8988T (cell line): ENCODE results near the gene CIDEB.
A peak's percentile ranks its signal among the peaks of the same experiment; 100 is the strongest.
"Not testable (repeated sequence)": the region's sequence is repeated elsewhere in the genome, so short reads cannot be mapped to it uniquely, and the experiment has no call there.

Experiments
- DNase-seq: peaks from one replicate; pipeline ENCODE4 v3.0.0; 2011

The CIDEB gene

DNA sequence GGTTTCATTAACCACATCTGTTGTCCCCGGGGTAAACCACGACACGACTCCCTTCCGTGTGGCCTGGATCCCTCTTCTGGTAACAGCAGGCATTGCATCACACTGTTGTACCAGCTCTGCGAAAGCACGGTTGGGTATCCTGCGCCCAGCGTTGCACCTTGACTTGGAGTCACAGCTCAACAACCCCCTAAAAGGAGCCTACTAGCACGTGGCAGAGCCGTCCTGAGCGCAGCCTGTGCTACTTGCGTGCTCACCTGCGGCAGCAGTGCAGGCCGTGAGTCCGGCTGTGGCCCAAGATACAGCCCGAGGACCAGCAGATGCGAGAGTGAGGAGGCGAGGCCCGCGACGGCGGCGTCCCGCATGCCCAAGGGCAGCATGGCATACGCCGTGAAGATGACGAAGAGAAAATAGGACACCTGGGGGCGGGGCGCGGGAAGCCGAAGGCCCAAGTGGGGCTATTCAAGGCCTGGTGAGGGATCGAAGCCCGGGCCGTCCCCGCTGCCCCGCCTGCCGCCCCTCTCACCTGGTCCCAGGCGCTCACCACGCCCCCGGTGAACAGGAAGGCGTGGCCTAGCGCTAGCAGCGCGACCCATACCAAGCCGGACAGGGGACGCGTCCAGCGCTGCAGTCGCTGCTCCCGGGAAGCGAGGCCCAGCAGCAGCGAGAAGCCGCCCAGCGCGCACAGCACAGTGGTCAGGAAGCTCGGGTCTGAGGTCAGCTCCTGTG lies 24.7 kb upstream of the CIDEB start:
- DNase-seq = peak; percentile 79

DNA sequence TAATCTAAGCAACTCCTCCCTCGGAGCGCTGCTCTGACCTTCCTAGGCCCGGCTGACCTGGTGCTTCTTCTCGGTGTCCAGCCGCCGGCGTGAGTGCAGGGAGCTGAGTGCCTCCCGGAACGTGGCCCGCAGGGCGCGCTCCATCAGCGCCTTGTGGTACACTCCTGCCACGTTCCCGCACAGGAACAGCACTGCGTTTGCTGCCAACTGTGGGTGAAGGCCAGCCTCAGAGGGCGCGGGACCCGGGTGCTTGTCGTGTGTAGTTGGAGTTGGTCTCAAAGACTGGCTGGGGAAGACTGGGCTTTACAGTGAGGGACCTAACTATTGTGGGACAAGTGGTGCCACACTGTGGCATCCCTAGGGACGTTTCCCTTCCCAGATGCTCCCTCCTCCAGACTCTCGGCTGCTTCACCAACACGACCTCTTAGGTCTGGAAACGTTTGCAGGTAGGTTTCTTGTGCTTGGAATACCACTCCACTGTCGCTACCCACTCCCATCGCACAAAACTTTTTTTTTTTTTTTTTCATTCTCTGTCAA lies 24.0 kb upstream of the CIDEB start:
- DNase-seq = no peak

DNA sequence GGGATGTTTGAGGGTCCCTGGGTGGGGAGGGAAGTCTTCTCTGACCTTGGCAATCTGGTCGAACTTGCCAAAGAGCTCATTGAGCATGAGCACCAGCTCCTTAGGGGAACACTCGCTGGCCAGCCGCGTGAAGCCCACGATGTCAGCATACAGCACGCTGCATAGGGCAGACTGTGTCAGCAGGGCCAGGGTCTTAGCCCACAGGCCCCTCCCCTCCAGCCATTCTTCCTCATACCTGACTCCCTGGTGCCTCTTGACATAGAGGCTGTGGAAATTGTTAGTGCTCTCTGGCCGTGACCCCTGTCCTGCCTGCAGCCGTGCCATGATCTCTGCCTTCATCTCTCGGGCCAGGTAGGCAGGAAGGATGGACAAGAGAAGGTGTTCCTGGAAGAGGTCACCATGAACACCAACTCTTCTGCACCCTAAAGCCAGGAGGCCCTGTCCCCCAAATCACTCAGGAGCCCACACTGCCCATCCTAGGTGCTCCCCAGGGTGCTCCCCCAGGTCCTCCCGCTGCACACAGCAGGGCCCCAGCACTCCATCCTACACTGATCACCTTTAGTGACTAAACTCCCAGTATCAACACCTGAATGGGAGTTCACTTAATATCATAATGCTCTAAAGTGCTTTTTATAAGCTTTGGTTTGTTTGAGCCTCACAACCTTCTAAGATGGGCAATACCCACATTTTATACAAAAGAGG lies 23.3 kb upstream of the CIDEB start:
- DNase-seq = no peak

DNA sequence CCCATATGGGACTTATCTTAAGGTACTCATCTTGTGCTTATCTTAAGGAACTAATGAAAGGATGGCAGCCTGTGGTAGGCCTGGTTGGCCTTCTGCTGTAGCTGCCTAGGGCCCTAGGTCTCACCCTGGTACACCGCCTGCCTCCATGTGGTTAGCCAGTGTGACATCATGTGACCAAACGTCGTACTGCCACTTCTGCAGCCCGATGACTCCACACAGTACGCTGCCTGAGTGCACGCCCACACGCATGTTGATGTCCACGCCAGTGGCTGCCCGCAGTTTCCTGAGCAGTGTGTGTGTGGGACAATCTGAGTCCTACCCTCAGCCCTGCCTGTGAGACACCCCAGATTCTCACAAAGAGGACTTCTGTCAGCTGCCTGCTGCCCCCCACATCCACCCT lies 22.0 kb upstream of the CIDEB start:
- DNase-seq = no peak

DNA sequence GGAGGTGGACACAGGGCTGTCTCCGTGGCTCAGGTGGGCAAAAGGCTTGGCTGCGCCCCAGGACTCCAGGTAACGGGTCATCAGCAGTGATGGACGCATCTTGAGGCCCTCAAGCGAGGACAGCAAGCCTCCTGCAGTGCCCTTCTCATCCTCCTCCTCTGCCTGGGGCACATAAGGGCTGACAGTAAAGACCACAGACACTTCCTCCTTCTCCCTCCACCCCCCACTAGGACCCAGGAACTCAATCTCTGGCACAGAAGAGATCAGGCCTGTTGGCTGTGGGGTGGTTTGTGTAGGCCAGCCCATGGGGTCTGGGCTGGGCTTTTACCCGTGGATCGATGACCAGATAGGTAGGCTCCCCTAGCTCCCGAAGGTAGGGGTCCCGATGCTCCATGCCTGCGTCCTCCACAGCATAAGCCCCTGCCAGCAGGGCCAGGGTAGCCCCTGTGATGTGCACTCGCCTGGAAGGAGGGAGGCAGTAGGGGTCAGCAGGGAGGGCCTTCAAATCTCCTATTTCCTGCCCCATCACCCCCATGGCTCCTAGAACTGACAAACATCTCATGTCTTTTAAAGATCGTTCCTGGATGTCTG lies 21.4 kb upstream of the CIDEB start:
- no peak for DNase-seq

DNA sequence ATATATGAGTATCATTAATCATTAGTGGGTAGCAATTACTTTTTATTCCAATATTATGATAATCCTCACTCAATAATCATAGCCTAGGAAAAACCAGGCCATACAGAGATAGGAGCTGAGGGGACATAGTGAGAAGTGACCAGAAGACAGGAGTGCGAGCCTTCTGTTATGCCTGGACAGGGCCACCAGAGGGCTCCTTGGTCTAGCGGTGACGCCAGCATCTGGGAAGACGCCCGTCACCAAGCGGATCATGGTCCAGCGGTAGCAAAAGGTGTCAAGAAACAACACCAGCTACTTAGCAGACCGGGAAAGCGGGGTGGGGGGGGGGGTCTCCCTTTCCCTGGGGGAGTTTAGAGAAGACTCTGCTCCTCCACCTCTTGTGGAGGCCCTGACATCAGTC lies 20.1 kb upstream of the CIDEB start:
- DNase-seq = not testable (repeated sequence)

DNA sequence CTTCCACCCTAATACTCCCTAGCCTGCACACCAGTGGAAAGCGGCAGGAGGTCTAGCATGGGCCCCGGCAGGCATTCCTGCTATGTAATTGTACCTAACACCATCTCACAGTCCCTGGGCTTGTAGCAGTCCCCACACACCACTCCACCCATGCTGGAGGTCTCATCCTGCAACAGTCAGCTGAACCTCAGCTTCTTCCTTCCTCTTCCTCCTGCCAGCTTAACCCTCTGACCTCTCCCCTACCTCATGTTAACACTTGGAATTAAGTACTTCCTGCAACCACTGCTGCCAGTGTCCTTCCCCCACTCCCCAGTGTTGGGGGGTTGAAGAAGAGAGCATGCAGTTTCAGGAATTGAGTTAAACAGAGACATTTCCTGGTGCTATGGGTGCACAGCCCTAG lies 19.5 kb upstream of the CIDEB start:
- no peak for DNase-seq

DNA sequence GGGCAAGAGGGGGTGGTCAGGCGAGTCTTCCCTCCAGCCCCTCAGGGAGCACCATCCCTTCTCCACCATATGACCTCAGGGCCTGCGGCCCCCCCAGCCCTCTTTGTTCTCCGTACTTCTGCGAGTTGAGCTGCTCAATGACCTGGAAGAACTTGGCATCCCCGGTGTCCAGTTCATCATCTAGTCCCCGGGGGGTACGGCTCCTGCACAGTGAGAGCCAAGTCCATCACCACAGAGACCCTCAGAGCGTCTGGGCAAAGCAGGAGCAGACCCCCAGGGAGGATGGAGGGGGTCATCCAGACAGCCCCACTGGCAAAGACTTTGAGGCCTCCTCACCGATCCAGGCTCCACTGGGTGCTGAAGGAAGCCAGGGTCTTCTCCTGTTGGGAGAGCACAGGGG lies 18.2 kb upstream of the CIDEB start:
- no peak for DNase-seq

DNA sequence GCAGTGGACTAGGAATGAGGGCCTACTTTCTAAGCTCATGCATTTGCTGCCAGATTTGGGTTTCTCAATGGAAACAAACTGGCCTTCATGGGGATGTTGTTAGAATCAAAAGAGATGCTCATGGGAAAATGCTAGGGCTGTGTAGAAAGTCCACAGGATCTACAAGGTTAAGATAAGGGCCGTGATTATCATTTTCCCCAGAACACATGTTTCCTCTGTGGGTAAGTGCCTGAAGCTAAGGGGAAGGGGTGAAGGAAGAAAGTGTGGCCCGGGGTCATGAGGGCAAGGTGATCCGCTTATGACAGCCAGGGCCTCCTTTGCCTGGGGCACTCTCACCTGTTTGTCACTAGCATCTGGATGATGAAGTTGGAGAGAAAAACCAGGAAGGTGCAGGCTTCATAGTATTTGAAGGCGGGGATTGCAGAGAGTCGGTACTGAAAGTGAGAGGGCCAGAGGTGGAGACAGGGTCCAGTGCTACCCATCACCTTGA lies 17.3 kb upstream of the CIDEB start:
- DNase-seq = no peak

DNA sequence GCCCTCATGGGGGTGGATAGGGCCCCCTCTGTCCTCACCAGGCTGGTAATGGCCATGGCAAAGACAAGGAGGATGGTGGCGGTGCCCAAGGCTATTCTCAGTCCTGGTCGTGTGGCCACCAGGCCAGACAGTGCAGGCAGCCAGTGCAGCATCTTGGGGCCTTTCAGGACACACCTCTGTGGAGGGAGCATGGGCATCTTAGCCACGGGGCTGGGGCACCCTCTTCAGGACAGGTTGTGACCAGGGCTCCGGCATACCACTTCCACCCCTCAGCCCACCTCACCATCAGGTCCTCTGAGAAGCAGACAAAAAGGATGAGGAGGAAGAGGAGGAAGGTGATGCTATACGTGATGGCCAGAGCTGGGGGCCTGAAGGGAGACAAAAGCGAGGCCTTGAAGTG lies 16.2 kb upstream of the CIDEB start:
- DNase-seq = no peak

DNA sequence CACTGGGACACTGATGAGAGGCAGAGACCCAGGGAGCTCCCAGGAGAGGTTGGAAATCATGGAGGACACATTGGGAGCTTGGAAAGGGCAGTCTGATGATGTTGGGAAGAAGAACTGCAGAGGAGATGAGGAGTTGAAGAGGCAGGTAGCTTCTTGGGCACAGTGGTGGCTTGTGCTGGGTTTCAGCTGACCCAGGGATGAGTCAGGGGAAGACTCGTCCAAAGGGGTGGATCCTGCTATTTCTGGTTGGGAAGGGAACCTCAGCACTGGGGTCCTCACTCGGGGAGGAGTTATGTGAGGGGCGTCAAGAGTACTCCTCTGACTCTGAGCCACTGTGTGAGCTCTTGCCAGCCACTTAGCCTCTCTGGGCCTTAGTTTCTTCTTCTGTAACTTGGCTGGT lies 15.6 kb upstream of the CIDEB start:
- no peak for DNase-seq

DNA sequence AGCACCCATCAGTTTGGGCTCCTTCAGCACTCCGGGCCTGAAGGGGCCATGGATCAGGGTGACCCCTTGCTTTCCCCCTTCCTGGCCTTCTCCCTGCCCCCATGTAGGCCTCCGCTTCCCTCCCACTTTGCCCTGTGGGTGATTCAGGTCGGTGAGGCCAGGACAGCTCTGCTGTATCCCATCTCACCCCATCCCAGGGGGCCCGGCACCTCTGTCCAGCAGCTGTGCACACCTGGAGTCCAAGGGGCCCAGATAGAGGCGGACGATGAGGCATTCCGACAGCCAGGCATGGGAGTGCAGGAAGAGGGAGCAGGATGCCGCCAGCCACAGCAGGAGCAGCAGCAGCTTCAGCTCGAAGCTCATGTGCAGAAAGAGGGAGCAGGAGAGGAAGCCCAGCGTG lies 14.9 kb upstream of the CIDEB start:
- DNase-seq = no peak

DNA sequence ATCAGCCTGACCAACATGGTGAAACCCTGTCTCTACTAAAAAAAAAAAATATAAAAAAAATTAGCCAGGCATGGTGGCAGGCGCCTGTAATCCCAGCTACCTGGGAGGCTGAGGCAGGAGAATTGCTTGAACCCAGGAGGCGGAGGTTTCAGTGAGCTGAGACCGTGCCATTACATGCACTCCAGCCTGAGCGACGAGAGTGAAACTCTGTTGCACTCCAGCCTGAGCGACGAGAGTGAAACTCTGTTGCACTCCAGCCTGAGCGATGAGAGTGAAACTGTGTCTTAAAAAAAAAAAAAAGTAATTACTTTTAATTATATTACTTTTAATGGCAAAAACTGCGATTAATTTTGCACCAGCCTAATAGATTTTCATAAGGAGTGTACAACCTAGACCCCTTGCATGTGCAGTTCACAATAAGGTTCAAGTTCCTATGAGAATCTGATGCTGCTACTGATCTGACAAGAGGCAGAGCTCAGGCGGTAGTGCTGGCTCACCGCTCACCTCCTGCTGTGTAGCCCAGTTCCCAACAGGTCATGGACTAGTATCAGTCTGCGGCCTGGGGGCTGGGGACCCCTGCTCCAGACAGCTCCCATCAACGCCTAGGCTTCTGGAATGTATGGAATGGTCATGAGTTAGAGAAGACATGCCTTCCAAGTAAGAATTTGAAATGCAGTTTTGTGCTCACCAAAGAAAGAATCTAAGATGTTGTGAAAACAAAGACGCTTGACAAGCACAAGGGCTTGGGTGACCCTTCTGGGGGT lies 13.6 kb upstream of the CIDEB start:
- no peak for DNase-seq

DNA sequence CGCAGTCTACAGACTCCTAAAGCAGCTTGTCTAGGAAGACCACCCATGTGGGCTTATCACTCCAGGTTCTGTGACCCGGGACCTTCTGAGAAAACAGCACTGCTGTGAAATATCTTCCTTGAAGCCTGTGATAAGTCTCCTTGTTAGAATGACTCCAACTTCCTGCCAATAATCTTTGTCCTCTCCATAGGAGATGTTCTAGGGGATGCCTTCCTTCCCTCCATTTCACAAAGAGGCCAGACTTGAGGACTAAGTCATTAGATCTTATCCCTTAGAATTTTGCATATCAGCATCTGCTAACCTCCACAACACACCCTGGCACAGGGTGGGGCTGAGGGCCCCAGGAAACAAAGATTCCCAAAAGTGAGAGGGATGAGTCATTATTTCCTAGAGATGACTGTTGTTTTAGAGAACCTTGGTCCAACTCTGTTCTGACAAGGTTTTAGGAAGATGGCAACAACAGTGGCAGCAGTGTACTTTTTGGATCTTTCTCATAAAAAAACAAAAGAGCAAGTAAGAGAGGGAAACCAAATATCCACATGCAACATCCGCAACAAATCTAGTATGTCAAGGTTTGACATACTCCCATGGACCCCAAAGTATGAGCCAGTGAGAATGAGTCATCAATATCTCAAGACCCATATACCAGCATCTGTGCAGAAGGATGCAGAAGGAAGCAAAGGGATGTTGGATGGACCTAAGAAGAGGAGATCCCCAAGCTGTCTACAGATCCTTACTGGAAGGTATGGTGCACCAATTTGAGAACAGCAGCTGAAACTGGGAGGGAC lies 9.6 kb upstream of the CIDEB start:
- DNase-seq = no peak

DNA sequence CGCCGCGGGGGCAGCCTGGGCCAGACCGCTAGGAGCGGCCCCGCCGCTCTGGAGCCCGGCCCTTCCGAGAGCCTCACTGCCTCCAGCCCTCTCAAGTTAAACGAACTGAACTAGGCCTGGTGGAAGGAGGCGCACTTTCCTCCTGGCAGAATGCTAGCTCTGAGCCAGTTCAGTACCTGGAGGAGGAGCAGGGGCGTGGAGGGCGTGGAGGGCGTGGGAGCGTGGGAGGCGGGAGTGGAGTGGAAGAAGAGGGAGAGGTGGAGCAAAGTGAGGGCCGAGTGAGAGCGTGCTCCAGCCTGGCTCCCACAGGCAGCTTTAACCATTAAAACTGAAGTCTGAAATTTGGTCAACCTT lies 8.8 kb upstream of the CIDEB start:
- no peak for DNase-seq

DNA sequence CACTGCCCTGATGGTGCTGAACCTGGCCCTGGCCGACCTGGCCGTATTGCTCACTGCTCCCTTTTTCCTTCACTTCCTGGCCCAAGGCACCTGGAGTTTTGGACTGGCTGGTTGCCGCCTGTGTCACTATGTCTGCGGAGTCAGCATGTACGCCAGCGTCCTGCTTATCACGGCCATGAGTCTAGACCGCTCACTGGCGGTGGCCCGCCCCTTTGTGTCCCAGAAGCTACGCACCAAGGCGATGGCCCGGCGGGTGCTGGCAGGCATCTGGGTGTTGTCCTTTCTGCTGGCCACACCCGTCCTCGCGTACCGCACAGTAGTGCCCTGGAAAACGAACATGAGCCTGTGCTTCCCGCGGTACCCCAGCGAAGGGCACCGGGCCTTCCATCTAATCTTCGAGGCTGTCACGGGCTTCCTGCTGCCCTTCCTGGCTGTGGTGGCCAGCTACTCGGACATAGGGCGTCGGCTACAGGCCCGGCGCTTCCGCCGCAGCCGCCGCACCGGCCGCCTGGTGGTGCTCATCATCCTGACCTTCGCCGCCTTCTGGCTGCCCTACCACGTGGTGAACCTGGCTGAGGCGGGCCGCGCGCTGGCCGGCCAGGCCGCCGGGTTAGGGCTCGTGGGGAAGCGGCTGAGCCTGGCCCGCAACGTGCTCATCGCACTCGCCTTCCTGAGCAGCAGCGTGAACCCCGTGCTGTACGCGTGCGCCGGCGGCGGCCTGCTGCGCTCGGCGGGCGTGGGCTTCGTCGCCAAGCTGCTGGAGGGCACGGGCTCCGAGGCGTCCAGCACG lies 8.2 kb upstream of the CIDEB start:
- DNase-seq = no peak

DNA sequence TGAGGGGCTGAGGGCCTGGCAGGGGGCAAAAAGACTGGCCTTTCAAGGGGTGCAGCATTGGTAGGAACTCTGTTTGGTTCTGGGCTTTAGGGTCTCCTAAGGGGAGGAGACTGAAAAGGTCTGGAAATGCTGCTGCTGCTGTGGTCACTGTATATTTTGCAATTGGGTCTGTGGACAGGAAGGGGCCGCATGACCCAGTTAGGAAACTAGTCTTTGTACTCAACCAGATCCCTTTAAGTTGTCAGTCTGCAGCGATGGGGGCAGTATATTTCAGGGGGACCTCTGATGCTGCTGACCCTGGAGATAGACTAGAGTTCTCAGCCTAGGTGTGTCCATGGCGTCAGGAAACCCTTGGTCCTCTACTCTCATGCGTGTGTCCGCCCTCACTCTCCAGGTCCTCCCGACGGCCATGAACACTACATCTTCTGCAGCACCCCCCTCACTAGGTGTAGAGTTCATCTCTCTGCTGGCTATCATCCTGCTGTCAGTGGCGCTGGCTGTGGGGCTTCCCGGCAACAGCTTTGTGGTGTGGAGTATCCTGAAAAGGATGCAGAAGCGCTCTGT lies 7.5 kb upstream of the CIDEB start:
- DNase-seq = no peak

DNA sequence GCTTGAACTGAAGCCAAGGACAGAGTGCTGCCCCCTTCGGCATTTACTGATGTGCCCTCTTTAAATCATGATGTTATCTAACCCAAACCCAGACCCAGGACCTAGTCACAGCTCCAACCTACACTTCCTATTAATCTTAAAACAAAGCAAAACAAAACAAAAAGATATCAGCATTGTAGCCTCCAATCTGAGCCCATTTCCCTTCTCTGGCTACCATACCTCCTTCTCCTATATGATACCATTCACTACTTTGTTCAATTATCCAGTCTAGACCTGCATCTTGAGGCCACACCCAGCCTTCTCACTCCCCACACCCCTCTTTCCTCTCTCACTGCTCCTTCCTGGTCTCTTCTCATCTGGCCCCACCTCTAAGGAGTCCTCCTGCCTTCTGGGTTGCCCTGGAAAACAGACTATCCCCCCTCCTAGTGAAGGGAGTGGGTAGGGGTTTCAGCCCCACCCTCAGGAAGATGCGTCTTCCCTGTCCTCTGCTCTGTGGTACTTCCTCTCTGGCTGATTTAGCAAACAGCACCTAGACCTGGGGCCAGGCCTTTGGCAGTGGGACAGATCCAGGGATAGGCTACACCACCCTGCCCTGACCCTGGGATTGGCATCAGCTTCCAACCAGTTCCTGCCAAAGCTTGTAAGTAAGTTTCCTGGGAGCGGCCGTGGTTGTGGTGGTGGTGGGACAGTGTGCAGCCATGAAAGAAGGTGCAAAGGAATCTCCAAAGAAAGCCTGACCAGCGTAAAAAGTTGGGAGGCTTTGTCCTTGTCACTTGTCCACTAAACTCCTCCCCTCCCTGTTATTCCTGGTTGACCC lies 6.8 kb upstream of the CIDEB start:
- DNase-seq = no peak

DNA sequence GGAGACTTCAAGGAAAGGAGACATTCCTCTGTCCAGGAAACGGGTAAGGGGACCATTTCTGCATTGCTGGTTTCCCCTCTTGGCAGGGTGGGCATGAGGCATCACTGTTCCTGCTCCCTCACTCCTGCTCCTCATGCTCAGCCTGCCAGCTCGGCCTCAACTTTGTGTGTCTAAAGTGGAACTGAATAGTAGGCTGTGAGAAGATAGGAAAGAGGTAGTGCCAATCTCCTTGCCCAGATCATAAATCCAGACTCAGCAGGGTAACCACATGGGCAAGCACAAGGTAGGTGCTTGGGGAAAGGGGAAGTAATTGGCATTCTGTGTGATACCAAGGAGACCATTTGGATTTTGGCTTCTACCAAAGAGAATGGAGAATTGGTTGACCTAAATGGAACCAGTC lies 6.1 kb upstream of the CIDEB start:
- no peak for DNase-seq

DNA sequence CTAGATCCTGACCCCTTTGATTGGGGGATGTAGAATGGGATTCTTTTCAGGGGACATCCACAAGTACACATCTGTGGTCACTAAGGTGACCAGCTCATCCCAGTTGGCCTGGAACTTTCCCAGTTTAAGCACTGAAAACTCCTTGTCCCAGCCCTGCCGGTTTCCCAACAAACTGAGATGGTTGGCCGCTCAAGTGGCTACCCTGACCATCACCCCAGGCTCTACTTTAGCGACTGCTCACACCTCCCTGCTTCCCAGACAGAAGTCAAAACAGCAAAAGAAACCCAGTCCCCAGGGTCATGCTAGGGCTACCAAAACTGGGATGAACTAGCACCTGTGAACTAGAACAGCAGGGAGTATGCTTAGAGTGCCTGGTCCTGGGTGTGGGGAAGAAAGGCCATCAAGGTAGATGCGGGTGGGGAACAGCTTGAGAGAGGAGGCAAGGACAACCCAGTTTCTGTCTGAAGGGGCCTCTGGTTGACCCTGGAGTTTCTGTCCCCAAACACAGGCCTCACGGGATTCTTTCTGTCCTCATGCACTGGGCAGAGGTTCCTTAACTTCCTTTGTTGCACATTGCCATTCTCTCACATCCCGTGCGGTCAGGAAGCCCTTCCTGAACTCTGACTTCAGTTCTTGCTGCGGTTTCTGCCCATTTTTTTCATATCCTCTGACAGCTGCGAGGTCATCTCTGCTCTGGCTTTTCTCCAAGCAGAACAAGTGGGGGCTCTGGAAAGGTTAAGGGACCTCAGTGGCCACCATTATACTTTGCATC lies 5.1 kb upstream of the CIDEB start:
- DNase-seq = no peak
